HG03571 (cell line): ENCODE data around the gene CNTF.

ENCODE experiments used
- ATAC-seq: cut with Tn5 transposase; IDR thresholded peaks from one replicate; pipeline ENCODE4 v1.9.1; 2021; ENCODE audit not compliant: unreplicated experiment

Gene CNTF

GRCh38 chr11:58641803-58642581 lies 19.5 kb downstream of the CNTF start:
- ATAC-seq: no peak

GRCh38 chr11:58645854-58646253 lies 23.4 kb downstream of the CNTF start:
- ATAC-seq: no peak

GRCh38 chr11:58647141-58647699 lies 24.8 kb downstream of the CNTF start:
- peak; percentile 84 for ATAC-seq

- ATAC-seq: no peak
These were observed 25.4 kb downstream of the CNTF start for GRCh38 chr11:58647866-58648265.

GRCh38 chr11:58649623-58650022 lies 27.2 kb downstream of the CNTF start:
- no peak for ATAC-seq

- no peak for ATAC-seq
These were observed 28.0 kb downstream of the CNTF start for GRCh38 chr11:58650496-58650895.

- ATAC-seq: no peak
These were observed 30.3 kb downstream of the CNTF start for GRCh38 chr11:58652726-58653280.

- ATAC-seq: peak; percentile 90
These were observed 31.8 kb downstream of the CNTF start for GRCh38 chr11:58654079-58654907.

GRCh38 chr11:58654908-58655296 lies 32.4 kb downstream of the CNTF start:
- ATAC-seq: no peak

- ATAC-seq: no peak
These were observed 33.9 kb downstream of the CNTF start for GRCh38 chr11:58656348-58656747.

GRCh38 chr11:58658623-58659022 lies 36.2 kb downstream of the CNTF start:
- no peak for ATAC-seq

- no peak for ATAC-seq
These were observed 36.9 kb downstream of the CNTF start for GRCh38 chr11:58659404-58659803.

GRCh38 chr11:58659910-58660570 lies 37.6 kb downstream of the CNTF start:
- ATAC-seq: no peak

- ATAC-seq: no peak
These were observed 49.6 kb downstream of the CNTF start for GRCh38 chr11:58671983-58672633.

GRCh38 chr11:58674609-58675008 lies 52.1 kb downstream of the CNTF start:
- no peak for ATAC-seq
